HT1080 (cell line): Measurements from ENCODE around the gene TRIM68. TPM values are rescaled to one million over a fixed set of nuclear protein-coding genes. Genes with fewer than 3 reads are reported as not detected.
A peak's percentile ranks its signal among the peaks of the same experiment; 100 is the strongest.

ENCODE experiments used
- DNase-seq: peaks from one replicate; pipeline ENCODE4 v3.0.0-alpha.2; 2015; ENCODE audit warnings: low read depth
- total RNA-seq: library from RNA; depleted of rRNA; stranded (reverse); fragments of >200 nt; shearing (Covaris generic); gene quantifications from 2 replicates; pipeline ENCODE4 v1.2.3, GENCODE V29; 2014; rRNA removed

Gene TRIM68
- total RNA-seq, 1 experiment from 2014 or later, result 8.3 TPM

DNA sequence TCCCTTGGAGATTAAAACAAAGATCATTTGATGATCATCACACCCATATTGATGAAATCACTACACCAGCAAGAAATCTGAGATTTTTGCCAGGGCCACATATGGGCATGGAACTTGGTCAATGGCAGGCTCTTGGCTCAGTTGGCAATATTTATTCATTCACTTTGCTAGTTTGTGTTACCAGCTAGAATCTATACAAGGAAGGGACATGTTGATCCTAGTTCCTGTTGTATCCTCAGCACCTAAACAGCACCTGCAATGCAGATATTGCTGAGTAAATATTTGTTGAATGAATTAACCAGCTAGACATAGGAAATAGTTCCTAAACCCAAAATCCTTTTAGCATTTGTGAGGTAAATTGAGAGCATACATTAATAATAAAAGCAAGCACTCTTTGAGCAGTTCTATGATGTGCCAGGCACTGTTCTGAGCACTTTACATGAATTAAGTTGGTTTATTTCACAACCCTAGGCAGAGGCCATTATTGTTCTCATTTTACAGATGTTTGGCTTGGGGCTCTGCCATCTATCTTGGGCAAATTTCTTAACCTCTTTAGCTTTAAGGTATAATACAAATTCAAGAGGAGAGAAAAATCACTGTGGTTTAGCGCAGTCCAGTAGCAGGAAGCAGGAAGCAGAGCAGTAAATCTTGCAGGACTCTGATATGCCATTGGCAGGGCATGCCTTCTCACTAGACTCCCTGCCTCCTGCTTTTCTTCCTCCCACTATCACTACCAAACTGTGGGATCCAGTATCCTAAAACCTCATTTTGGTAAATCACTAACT lies 1.6 kb downstream of the TRIM68 start:
- no peak for DNase-seq

DNA sequence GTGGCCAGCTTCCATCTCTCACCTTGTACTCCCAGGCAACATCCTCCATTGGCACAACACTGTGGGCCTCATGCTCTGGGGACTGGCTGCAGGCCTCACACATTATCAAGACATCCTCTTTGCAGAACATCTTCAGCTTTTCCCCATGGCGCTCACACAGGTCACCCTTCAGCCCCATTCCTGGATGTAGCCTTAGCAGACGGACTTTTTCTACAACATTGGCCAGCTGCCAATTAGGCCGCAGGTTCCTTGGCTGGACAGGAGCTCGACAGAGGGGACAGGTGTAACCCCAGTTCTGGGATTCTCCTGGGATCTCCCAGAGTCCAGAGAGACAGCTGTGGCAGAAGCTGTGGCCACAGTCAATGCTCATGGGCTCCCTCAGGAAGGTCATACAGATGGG lies 3.0 kb downstream of the TRIM68 start:
- DNase-seq, result no peak

DNA sequence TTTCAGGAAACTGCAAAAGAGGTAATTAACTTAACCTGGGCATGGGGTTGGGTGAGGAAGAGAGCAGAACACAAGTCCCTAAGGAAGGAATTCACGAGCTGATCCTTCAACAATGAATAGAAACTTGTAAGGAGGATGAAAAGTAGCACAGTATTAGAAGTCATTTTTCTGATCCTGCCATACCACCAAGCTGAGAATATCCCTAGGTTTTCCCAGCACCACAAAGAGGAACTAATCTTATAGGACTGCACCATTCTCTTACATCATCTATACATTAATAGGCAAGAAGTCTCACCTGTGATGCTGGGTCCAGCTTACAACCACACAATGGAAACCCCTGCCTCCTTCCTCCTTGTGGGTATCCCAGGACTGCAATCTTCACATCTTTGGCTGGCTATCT lies 14.3 kb downstream of the TRIM68 start, which contains the start of gene OR52I1:
TSS of gene OR52I1 (plus strand) at position 301 of the 400 bp plus-strand sequence. CDS start at position 301, 0 bp downstream.
- DNase-seq, result no peak

GRCh38 chr11:4589017-4589416 lies 19.0 kb downstream of the TRIM68 start:
- no peak for DNase-seq

- DNase-seq, result no peak
These were observed 26.6 kb downstream of the TRIM68 start, which contains the start of gene OR52I2 for GRCh38 chr11:4581443-4581842. Gene OR52I2, plus strand, starts transcription at chr11:4581743.

DNA sequence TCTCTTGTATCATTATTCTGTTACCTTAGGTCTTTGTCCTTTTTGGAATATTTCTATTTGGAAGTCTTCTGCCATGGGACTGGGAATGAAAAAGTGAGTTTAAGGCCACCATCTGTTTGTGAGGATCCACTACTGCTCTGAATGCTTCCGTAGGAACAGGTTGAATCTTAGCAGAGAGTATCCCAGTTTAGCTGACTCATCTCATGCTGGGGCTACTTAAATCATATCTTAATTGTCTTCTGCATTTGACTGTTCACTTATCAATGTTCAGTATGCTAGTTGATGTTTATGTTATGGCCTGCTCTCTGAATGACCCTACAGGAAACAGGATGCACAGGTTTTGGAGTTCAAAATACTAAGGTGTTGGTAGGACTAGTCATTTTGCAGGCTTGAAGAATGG lies 27.9 kb downstream of the TRIM68 start:
- DNase-seq, result no peak

GRCh38 chr11:4578624-4579023 lies 29.4 kb downstream of the TRIM68 start:
- DNase-seq, result no peak

GRCh38 chr11:4577761-4578160 lies 30.3 kb downstream of the TRIM68 start:
- no peak for DNase-seq

DNA sequence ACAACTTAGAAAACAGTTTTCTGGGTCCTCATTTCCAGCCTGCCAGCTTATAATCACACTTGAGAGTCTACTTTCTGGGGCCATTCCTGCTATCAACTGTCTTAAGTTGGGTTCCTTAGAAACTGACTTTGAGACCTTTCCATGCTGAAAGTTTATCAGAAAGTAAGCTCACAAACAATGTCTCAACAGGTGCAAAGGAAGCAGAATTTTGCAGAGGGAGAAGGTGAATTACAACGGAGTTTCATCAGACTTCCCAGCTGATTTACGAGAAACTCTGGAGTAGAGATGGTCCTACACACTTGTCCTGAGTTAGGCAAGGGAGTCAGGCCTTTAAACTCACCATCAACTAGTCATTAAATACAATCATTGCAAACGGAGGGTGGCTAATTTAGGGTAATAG lies 31.2 kb downstream of the TRIM68 start:
- DNase-seq, result no peak

GRCh38 chr11:4569075-4569474 lies 39.0 kb downstream of the TRIM68 start:
- DNase-seq, result no peak

DNA sequence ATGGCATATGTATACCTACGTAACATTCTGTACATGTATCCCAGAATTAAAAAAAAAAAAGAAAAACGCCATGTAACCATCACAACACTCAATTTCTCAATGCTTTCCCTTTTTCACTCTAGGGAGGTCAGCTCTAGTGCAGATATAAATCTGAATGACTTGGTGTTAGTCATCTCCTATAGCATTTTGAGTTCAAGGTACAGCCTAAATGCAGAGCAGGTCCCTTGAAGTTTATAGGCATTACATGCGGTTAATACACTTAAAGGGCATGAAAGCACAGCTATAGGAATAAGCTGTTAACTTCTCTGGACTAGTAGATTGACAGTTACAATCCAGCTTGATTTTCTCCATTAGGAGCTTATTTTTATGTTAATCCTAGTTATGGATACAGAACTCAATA lies 42.7 kb downstream of the TRIM68 start:
- DNase-seq, result no peak

DNA sequence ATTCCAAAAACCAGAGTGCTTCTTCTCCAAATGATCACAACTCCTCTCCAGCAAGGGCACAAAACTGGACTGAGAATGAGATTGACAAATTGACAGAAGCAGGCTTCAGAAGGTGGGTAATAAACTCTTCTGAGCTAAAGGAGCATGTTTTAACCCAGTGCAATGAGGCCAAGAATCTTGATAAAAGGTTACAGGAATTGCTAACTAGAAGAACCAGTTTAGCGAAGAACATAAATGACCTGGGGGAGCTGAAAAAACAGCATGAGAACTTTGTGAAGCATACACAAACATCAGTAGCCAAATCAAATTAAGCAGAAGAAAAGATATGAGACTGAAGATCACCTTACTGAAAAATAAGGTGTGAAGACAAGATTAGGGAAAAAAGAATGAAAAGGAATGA lies 47.6 kb downstream of the TRIM68 start:
- DNase-seq, result no peak

GRCh38 chr11:4559527-4560440 lies 48.2 kb downstream of the TRIM68 start:
- no peak for DNase-seq

- peak; percentile 33 for DNase-seq
These were observed 56.6 kb downstream of the TRIM68 start for GRCh38 chr11:4551346-4551979.

Other genes starting within 250 kb of the TRIM68 start
- not detected in 2 replicates for gene OR52B4, start 239.8 kb downstream of the TRIM68 start, total RNA-seq
- 28.8 and 30.5 TPM in 2 replicates for gene TRIM21, start 214.5 kb downstream of the TRIM68 start, total RNA-seq
- not detected in 2 replicates for gene OR52K2, start 158.9 kb downstream of the TRIM68 start, total RNA-seq
- not detected in 2 replicates for gene OR52K1, start 125.6 kb downstream of the TRIM68 start, total RNA-seq
- not detected in 2 replicates for gene OR52M1, start 63.0 kb downstream of the TRIM68 start, total RNA-seq
- not detected in 2 replicates for gene OR52I2, start 26.5 kb downstream of the TRIM68 start, total RNA-seq
- gene OR52I1, start 14.2 kb downstream of the TRIM68 start, total RNA-seq, result not detected in 2 replicates
- gene OR51D1, start 29.2 kb upstream of the TRIM68 start, total RNA-seq, result not detected in 2 replicates
- gene OR51E1, start 35.8 kb upstream of the TRIM68 start, total RNA-seq, result not detected in 2 replicates
- not detected in 2 replicates for gene OR51E2, start 89.6 kb upstream of the TRIM68 start, total RNA-seq
- gene MMP26, start 96.6 kb upstream of the TRIM68 start, total RNA-seq, result not detected in 2 replicates
- gene OR51F1, start 161.7 kb upstream of the TRIM68 start, total RNA-seq, result not detected in 2 replicates
- not detected in 2 replicates for gene OR52R1, start 196.1 kb upstream of the TRIM68 start, total RNA-seq
- gene OR51F2, start 213.1 kb upstream of the TRIM68 start, total RNA-seq, result not detected in 2 replicates
- gene OR51S1, start 241.0 kb upstream of the TRIM68 start, total RNA-seq, result not detected in 2 replicates